ENCODE data around the gene CALHM2. TPM values are rescaled to one million over a fixed set of nuclear protein-coding genes. Genes with fewer than 3 reads are reported as not detected.

The CALHM2 gene
- polyA plus RNA-seq, 1 donor (not counting 4 experiments of a cell fraction or from before 2014, with no cell fraction given) = 0.92 TPM

GRCh38 chr10:103449208-103450144 lies 2.7 kb downstream of the CALHM2 start:
- Histone ChIP-seq H3K9me3 (ENCODE audit: control insufficient read depth, low read depth, low read length) (no peaks in the 10 kb centered on the region), H3K9ac (ENCODE audit: control insufficient read depth, extremely low read depth, insufficient read depth, low read length) (no peak overlapping the region), H3K36me3 (ENCODE audit: control insufficient read depth in 2 of 2, extremely low read depth in 1 of 2, insufficient read depth in 2 of 2, low read length in 2 of 2) (peaks cover 27 to 37% of the 10 kb centered on the region in 2 experiments), H3K9me1 (ENCODE audit: control insufficient read depth, extremely low read depth, insufficient read depth, low read length) (no peaks in the 10 kb centered on the region), H4K20me1 (ENCODE audit: control insufficient read depth, extremely low read depth, insufficient read depth, low read length) (no peaks in the 10 kb centered on the region), H3K4me2 (ENCODE audit: control insufficient read depth, extremely low read depth, insufficient read depth, low read depth, low read length) (no peak overlapping the region), H3K79me2 (ENCODE audit: control insufficient read depth, insufficient read depth, low read length) (no peaks in the 10 kb centered on the region), H3K27me3 (ENCODE audit: control insufficient read depth, extremely low read depth, insufficient read depth, low read length) (no peaks in the 10 kb centered on the region), H3K4me1 (ENCODE audit: control insufficient read depth, extremely low read depth, insufficient read depth, low read length) (peaks cover 15% of the 10 kb centered on the region), H3K4me3 (ENCODE audit: control insufficient read depth in 2 of 3, extremely low read depth in 1 of 3, insufficient read depth in 2 of 3, low read depth in 1 of 3, low read length in 3 of 3) (no peak overlapping the region), H3K27ac (ENCODE audit: control insufficient read depth, insufficient read depth, low read length) (no peak overlapping the region), H2AFZ (ENCODE audit: control insufficient read depth, low read length) (no peak overlapping the region)
- TF ChIP-seq EZH2 (IDR thresholded peaks at IDR 0.05; ENCODE audit: low read length) (no peak), CTCF (optimal IDR thresholded peaks at IDR 0.05 in 1 of 3, IDR thresholded peaks at IDR 0.05 in 1 of 3, conservative IDR thresholded peaks at IDR 0.05 in 1 of 3; ENCODE audit: extremely low read depth in 1 of 3, insufficient read depth in 2 of 3, low read length in 3 of 3) (no peak)
- FAIRE-seq (no peak), DNase-seq (ENCODE audit: low read depth, low spot score) (no peak)
- dilution Hi-C loops (cut with MboI; ENCODE audit: extremely low pct_ligation_motif_present, low sequenced_read_pairs) = no loop called here

GRCh38 chr10:103448746-103449145 lies 3.4 kb downstream of the CALHM2 start:
- H3K9ac ChIP-seq (ENCODE audit: control insufficient read depth, extremely low read depth, insufficient read depth, low read length) = no peak overlapping the region
- H3K27ac ChIP-seq (ENCODE audit: control insufficient read depth, insufficient read depth, low read length) = no peak overlapping the region
- TF ChIP-seq CTCF (optimal IDR thresholded peaks at IDR 0.05 in 1 of 3, IDR thresholded peaks at IDR 0.05 in 1 of 3, conservative IDR thresholded peaks at IDR 0.05 in 1 of 3; ENCODE audit: extremely low read depth in 1 of 3, insufficient read depth in 2 of 3, low read length in 3 of 3) = no peak
- no peak for TF ChIP-seq EZH2 (IDR thresholded peaks at IDR 0.05; ENCODE audit: low read length)
- no peaks in the 10 kb centered on the region for H3K9me3 ChIP-seq (ENCODE audit: control insufficient read depth, low read depth, low read length)
- FAIRE-seq (no peak), DNase-seq (ENCODE audit: low read depth, low spot score) (peak; percentile 1)
- no peaks in the 10 kb centered on the region for H3K79me2 ChIP-seq (ENCODE audit: control insufficient read depth, insufficient read depth, low read length)
- no peak overlapping the region for H3K4me2 ChIP-seq (ENCODE audit: control insufficient read depth, extremely low read depth, insufficient read depth, low read depth, low read length)
- H3K4me3 ChIP-seq (ENCODE audit: control insufficient read depth in 2 of 3, extremely low read depth in 1 of 3, insufficient read depth in 2 of 3, low read depth in 1 of 3, low read length in 3 of 3) = no peak overlapping the region
- H3K9me1 ChIP-seq (ENCODE audit: control insufficient read depth, extremely low read depth, insufficient read depth, low read length) = no peaks in the 10 kb centered on the region
- H3K36me3 ChIP-seq (ENCODE audit: control insufficient read depth in 2 of 2, extremely low read depth in 1 of 2, insufficient read depth in 2 of 2, low read length in 2 of 2) = peaks cover 34 to 40% of the 10 kb centered on the region in 2 experiments
- H3K4me1 ChIP-seq (ENCODE audit: control insufficient read depth, extremely low read depth, insufficient read depth, low read length) = peaks cover 15% of the 10 kb centered on the region
- dilution Hi-C loops (cut with MboI; ENCODE audit: extremely low pct_ligation_motif_present, low sequenced_read_pairs) = no loop called here
- no peak overlapping the region for H2AFZ ChIP-seq (ENCODE audit: control insufficient read depth, low read length)
- no peaks in the 10 kb centered on the region for H3K27me3 ChIP-seq (ENCODE audit: control insufficient read depth, extremely low read depth, insufficient read depth, low read length)
- no peaks in the 10 kb centered on the region for H4K20me1 ChIP-seq (ENCODE audit: control insufficient read depth, extremely low read depth, insufficient read depth, low read length)

Measured in keratinocyte (primary cell).